NCI-H2196 treated with DMSO at 0.1 percent for 48 hours (cell line): ENCODE data around the gene KLC4.
"Not testable (repeated sequence)": the region's sequence is repeated elsewhere in the genome, so short reads cannot be mapped to it uniquely, and the experiment has no call there.

Experiments used
- DNase-seq: peaks from one replicate; lab custom pipeline; 2025; ENCODE audit not compliant: unreplicated experiment; lab: John Stamatoyannopoulos, UW

KLC4 gene

GRCh38 chr6:43035495-43036194 lies 23.8 kb upstream of the KLC4 start:
- no peak for DNase-seq

GRCh38 chr6:43036712-43037111 lies 22.7 kb upstream of the KLC4 start:
- no peak for DNase-seq

GRCh38 chr6:43037197-43037596 lies 22.2 kb upstream of the KLC4 start:
- DNase-seq, result no peak

- DNase-seq, result no peak
Measured at GRCh38 chr6:43037706-43038105, 21.7 kb upstream of the KLC4 start.

GRCh38 chr6:43038727-43039126 lies 20.7 kb upstream of the KLC4 start:
- DNase-seq, result no peak

DNA sequence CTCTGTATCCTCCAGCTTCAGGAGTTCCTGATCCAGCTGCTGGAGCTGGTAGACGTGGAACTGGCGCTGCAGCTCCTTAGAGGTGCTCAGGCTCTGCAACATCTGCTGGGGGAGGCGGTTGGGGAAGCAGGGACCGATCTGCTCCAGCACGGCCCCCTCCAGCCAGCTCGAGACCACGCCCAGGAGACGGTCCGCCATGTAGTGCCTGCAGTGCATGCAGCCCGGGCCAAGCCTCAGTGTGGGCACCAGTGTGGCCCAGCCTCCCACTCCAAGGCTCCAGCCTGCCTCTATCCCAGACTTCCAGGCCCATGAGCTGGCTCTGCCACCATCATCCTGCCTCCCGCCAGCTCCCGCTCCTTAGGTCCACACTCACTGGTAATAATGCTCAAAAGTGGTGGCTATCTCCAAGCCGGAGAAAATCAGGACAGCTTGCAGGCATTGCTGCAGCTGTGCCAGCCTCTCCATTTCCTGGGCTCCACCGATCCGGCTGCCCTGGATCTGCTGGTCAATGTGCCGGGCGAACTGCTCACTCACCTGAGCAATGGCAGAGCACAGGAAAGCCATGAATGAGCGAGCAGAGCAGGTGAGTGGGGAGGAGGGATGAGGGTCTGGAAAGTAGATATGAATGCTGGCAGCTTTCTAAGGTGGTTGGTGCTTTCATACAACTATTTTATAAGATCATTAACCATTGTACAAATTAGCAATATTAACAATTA lies 18.7 kb upstream of the KLC4 start:
- DNase-seq, result no peak

- DNase-seq, result not testable (repeated sequence)
Measured at GRCh38 chr6:43041475-43041874, 18.0 kb upstream of the KLC4 start.

DNA sequence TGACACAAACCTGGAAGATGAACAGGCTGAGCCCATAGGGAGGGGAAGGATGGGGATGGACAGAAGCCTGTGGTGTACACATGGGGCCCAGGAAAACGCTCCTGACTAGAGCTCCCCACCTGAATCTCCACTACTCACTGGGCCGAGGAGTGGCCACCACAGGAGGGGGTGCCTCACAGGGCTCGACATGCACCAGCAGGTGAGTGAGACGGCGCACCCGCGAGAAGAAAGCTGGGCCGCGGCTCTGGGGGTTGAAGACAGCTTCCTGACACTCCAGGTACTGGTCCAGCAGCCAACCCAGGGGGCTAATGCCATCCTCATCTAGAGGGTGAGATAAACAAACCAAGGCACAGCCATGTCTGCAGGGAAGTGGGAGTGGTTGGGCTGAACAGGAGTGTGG lies 16.1 kb upstream of the KLC4 start:
- no peak for DNase-seq

DNA sequence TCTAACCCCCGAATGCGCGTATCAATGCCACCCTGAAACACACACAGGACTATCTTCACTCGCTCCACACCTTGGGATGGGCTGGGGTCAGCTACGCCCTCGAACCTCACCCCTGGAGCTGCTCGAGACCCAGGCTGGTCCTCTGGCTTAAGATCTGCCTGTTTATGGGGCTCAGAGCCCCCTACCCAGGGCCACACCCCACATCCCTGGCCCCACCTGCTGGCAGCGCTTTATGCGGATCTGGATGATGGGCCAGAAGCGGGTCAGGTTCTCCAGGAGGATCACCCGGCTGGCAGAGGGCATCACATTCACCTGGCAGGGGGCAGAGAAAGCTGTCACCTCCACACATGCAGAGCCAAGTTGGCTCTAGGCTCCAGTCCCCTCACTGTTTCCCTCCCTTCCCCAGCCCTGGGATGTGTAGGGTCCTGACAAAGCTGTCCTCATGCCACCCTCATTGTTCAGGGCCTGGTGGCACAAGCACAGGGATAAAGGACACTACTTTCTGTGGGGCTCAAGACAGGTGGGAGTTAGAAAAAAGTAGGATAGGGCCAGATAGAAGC lies 14.0 kb upstream of the KLC4 start:
- no peak for DNase-seq

DNA sequence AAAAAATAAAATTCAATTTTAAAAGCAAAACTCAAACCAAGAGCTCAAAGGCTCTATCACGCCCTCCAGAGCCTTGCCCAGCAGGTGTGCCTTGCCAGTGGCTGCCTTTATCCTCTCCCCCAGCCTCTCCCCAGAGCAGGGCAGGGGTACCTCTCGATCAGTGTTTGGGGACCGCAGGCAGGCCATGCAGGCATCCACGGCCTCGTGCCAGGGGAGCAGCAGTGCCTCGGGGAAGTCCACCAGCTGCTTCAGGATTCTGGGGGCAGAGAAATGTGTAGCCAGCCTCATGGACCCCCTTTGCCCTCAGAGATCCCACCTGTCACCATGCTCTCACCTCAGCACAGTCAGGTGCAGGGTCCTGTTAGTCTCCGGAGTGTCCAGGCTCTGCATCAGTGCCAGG lies 11.4 kb upstream of the KLC4 start:
- no peak for DNase-seq

DNA sequence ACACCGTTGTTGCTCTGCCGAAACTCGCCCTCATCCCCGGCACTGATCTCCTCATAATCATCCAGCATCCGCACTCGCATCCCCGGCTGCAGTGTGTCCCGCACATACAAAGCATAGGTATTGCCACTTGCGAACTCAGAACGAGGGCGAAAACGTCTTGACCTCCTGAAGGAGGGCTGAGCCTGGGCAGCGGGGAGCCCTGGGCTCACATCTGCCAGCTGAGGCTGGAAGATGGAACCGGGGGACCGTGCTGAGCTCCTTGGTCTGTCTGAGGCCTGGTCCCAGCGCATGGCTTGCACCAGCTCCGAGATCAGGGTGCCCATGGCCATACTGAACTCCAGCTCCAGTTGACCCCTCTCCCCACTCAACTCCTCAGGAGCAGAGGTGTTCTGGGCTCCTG lies 8.4 kb upstream of the KLC4 start:
- DNase-seq, result no peak

DNA sequence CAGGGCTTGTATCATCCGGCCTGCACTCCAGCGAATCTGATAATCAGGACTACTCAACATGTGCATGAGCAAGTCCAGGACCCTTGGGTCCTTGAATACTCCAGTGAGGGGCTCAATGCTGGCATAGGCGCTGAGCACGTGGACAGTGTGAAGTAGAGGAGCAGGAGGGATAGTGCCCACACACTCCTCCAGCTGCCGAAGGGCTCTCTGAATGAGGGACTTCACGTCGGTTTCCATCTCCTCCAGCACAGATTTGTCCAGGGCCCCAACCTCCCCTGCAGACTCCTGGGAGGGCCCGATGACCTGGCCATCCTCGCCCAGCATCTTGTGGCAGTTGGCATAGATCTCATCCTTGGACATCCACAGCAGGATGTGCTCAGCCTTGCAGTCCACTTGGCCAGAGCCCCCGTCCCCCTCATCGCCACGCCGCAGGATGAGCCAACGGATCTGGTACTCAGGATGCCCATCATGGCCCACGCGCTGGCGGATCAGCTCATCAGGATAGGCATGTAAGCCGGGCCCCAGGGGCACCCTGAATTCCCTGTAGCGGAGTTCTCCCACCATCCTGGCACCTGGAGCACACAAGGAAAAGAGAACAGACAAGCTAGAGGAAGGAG lies 7.1 kb upstream of the KLC4 start:
- no peak for DNase-seq

DNA sequence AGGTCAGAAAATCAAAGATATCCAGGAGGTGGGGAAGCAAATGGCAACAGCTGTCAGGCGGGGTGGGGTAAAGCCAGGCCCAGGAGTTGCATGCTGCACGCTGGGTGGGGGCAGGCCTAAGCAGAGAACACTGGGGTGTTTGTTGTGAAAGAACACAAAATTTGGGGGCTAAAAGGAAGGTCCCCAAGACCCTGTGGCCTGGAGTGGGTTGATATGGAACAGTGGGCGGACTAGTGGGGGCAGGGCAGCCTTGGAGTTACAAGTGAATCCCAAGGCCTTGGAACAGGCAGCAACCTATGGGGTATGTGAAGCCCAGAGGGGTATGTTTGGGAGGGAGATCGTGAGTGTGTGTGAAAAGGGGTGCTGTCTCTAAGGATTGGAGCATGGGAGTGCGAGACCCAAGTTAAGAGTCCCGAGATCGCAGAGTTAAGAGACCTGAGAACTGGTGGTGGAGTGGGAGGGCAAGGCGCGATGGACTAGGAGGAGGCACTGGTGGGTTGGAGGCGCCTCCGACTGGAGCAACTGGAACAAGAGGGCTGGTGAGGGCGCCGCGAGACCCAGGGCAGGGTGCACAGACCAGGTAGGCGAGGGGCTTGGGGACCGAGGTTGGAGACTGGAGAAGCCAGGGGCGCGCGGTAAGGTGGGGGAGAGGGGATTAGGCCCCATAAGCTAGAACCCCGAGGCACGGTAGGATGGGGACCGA lies 6.4 kb upstream of the KLC4 start:
- no peak for DNase-seq

DNA sequence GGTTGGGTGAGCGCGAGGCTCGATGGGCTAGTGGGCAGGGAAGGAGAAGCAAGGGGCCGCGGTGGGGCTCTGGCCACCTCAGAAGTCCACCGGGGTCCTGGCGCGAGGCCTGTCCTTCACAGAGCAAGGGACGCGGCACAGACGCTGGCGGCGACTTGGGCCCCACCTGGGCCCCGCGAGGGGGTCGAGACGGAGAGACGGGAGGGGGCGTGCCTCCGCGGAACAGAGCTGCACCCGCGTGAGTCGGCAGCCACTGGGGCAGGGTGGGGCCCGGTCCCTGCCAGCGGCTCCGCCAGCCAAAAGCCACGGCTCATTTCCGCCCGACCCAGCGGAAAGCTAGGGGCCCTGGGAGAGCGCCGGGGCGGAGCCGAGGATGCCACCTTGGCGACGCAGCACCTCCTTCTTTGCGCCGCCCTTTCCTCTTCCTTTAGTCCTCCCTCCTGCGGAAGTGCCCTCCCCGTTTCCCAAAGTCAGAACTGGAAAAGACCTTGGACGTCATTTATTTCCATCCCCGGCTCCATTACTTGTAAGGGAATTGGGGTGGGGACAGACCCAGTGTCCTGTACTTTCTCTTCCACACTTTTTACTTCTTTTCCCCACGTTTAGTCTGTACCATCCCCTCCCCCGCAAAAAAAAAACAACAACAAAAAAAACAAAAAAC lies 5.8 kb upstream of the KLC4 start, which contains the start of gene CUL7:
TSS of gene CUL7 (minus strand) at position 307 of the 661 bp plus-strand sequence. CDS start 1,063 bp downstream, outside the sequence.
- peak; percentile 92 for DNase-seq

DNA sequence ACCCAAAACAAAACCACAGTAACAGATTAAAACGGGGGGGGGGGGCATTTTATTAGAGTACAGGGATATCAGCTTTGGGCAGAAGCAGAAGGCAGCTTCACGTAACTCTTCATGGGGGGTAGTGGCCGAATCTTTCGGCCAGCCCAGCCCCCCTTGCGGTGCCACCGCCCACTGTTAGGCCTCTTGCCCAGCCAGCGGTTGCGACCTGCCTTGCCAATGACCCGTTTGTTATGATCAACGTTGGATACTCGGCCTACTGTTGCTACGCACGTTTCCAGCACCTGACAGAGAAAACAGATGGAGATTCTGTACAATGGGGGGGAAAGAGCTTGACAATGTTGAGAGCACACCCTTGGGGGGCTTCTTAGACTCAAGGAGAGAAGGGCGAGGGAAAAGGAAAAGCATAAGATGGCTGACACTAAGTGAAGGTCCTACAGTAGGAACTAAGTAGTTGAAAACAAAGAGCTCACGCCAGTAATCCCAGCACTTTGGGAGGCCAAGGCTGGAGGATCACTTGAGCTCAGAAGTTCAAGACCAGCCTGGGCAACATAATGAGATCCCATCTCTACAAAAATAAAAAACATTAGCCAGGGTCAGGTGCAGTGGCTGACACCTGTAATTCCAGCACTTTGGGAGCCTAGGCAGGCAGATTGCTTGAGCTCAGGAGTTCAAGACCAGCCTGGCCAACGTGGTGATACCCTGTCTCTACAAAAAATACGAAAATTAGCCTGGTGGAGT lies 5.1 kb upstream of the KLC4 start:
- no peak for DNase-seq

DNA sequence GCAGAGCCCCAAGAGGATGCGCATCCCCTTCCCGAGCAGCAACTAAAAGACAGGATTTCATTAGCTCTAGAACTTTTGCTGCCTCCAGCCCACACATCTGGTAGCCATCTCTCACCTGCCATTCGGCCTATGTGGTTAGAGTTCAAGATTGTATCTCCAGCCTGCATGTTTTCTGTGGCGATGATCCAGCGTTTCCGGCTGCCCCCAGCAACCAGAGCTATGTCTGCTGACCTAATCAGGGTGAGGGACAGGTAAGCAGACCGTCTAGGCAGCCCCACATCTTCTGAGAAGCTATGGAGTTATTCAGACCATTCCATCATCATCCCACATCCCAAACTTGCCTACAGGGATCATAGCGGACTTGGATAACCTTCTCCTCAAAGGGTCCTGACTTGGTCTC lies 3.5 kb upstream of the KLC4 start:
- DNase-seq, result no peak

DNA sequence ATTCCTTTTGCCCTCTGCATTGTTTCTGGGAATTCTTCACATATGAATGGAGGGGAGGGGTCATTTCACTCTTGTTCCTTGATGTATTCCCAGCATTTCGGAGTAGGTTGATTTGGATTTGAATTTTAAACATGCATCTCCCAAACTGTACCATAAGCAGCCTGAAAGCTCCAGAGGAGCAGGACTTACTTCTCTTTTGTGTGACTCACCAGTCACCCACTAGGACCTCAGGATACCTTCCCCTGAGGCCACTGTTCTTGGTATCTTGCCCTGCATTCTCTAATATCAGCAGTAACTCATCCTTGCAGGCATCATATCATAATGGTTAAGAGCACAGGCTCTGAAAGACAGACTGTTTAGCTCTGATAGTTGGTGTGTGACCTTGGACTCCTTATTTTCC lies 900 bp upstream of the KLC4 start:
- DNase-seq, result no peak

DNA sequence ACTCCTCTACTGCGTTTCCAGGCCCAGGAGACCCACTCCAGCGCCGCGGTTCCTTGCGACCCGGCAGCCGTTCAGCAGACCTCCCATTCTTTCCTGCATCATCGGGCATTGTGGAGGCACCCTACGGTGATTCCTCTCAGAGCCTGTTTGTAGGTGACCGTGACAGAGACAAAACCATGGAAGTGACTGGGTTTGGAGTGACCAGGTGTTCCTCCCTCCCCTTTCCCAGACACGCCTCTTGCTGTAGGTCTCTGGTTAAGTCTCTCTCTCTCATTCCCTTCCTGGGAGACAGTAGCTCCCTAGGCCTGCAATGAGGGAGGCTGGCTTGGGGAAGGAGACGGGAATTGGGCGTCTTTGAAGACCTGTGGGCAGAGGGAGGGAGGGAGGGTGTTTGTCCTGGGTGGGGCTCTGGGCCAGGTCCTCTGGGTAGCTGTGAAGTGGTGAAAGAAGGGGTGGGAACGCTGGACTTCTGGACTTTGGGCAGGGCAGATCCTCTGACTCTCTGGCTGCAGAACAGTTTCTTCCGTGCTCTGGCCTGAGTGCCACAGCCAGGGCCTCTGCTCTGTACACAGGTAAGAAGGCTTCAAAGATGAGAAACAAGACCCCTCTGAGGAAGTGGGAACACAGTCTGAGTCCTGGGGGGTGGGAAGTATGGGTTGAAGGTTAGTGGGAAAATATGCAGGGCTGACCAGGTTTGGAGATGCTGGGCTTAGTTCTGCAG lies 763 bp downstream of the KLC4 start:
- DNase-seq, result no peak
